Measurements from ENCODE around the gene MYO1C.

DNA sequence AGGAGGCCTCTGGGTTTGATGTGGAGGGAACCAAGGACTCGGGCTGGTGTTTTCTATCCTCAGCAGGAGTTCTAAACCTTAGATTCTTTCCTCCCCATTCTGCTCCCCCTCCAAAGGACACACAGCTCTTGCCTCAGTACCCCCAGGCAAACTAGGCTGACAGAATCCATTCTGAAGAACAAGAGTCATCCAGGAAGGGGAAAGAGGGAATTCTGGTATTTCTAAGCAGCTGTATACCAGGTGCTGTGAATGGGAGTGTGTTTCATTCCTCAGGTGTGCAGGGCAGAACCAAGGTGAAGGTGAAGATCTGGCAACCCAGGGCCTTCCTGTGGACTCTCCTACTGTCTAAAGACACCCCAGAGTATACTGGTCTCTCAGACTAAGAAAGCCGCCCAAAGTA lies 19.9 kb upstream of the MYO1C start:
- TF ChIP-seq EP300 (conservative IDR thresholded peaks at IDR 0.05; ENCODE audit: poor library complexity, severe bottlenecking): no peak
- TF ChIP-seq POLR2AphosphoS5 (IDR thresholded peaks at IDR 0.05): no peak
- TF ChIP-seq, protein P1, sequence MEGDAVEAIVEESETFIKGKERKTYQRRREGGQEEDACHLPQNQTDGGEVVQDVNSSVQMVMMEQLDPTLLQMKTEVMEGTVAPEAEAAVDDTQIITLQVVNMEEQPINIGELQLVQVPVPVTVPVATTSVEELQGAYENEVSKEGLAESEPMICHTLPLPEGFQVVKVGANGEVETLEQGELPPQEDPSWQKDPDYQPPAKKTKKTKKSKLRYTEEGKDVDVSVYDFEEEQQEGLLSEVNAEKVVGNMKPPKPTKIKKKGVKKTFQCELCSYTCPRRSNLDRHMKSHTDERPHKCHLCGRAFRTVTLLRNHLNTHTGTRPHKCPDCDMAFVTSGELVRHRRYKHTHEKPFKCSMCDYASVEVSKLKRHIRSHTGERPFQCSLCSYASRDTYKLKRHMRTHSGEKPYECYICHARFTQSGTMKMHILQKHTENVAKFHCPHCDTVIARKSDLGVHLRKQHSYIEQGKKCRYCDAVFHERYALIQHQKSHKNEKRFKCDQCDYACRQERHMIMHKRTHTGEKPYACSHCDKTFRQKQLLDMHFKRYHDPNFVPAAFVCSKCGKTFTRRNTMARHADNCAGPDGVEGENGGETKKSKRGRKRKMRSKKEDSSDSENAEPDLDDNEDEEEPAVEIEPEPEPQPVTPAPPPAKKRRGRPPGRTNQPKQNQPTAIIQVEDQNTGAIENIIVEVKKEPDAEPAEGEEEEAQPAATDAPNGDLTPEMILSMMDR (IDR thresholded peaks at IDR 0.05; ENCODE audit: poor library complexity, severe bottlenecking): no peak
- TF ChIP-seq, protein P2, sequence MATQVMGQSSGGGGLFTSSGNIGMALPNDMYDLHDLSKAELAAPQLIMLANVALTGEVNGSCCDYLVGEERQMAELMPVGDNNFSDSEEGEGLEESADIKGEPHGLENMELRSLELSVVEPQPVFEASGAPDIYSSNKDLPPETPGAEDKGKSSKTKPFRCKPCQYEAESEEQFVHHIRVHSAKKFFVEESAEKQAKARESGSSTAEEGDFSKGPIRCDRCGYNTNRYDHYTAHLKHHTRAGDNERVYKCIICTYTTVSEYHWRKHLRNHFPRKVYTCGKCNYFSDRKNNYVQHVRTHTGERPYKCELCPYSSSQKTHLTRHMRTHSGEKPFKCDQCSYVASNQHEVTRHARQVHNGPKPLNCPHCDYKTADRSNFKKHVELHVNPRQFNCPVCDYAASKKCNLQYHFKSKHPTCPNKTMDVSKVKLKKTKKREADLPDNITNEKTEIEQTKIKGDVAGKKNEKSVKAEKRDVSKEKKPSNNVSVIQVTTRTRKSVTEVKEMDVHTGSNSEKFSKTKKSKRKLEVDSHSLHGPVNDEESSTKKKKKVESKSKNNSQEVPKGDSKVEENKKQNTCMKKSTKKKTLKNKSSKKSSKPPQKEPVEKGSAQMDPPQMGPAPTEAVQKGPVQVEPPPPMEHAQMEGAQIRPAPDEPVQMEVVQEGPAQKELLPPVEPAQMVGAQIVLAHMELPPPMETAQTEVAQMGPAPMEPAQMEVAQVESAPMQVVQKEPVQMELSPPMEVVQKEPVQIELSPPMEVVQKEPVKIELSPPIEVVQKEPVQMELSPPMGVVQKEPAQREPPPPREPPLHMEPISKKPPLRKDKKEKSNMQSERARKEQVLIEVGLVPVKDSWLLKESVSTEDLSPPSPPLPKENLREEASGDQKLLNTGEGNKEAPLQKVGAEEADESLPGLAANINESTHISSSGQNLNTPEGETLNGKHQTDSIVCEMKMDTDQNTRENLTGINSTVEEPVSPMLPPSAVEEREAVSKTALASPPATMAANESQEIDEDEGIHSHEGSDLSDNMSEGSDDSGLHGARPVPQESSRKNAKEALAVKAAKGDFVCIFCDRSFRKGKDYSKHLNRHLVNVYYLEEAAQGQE (IDR thresholded peaks at IDR 0.05; ENCODE audit: borderline replicate concordance): no peak
- no peak for TF ChIP-seq RAD21 (conservative IDR thresholded peaks at IDR 0.05)

Data from neural cell (in vitro differentiated cells).